Adrenal gland (tissue), 12 donors: ENCODE measurements around the gene RGS3. TPM values are rescaled to one million over a fixed set of nuclear protein-coding genes. Genes with fewer than 3 reads are reported as not detected.

Experiments
- DNase-seq, 7 donors: peaks; one replicate each; pipeline ENCODE4 v3.0.0-alpha.2; 2019 to 2020
- H3K27ac ChIP-seq, 5 donors: fragments of 200-600 bp; sonication (generic) in 4 of 5; 1 replicate in 3 of 5; 2 replicates in 2 of 5; pipeline versions ENCODE4 v1.5.1 to v1.8.0; 2016 to 2020; ENCODE audit warnings: mild to moderate bottlenecking in 1 of 5
- H3K27me3 ChIP-seq: fragments of 200-600 bp; 2 replicates; pipeline ENCODE4 v1.8.0; 2021
- H3K36me3 ChIP-seq, 2 donors: fragments of 200-600 bp; replicated peaks in 1 of 2; 1 replicate in 1 of 2; 2 replicates in 1 of 2; pipeline versions ENCODE4 v1.5.1 to v1.8.0; 2018 to 2022
- H3K4me1 ChIP-seq, 2 donors: fragments of 200-600 bp; replicated peaks in 1 of 2; 1 replicate in 1 of 2; 2 replicates in 1 of 2; pipeline versions ENCODE4 v1.5.1 to v1.8.0; 2018 to 2021
- H3K4me3 ChIP-seq, 4 donors: fragments of 200-600 bp; sonication (generic) in 3 of 4; one replicate each; pipeline ENCODE4 v1.5.1; 2016 to 2018
- H3K9me3 ChIP-seq, 3 donors: fragments of 200-600 bp; sonication (generic) in 1 of 3; replicated peaks in 1 of 3; 1 replicate in 2 of 3; 2 replicates in 1 of 3; pipeline versions ENCODE4 v1.5.1 to v1.8.0; 2016 to 2021
- POLR2A ChIP-seq, 2 donors: fragments of 450-650 bp; IDR thresholded peaks; one replicate each; pipeline ENCODE4 v1.6.1; 2017; ENCODE audit warnings: antibody characterized with exemption in 2 of 2, mild to moderate bottlenecking in 2 of 2, moderate library complexity in 1 of 2
- WGBS, 4 donors: extraction: QIAGEN DNeasy Blood & Tissue Kit in 2 of 4; methylation state at CpG; one replicate each; pipeline versions ENCODE4 v1.1.5 to v1.1.7; 2013 to 2017; 5-methylcytosine and 5-hydroxymethylcytosine counted together
- intact Hi-C, 2 donors: fragments of 100-400 bp; cut with DNase I; formaldehyde crosslinking; loops; one replicate each; pipeline versions ENCODE4 v1.14.1 to v1.15.0; 2022 to 2023
- polyA plus RNA-seq, 3 donors: library from polyadenylated mRNA; stranded (reverse); fragments of 200-250 nt in 2 of 3; fragments of 350-450 nt in 1 of 3; fragmentation: Illumina TruSeq in 1 of 3; extraction: RNeasy Lipid Tissue Mini Kit (QIAGEN cat#74804) in 1 of 3; gene quantifications; one replicate each; pipeline ENCODE4 v1.2.3, GENCODE V29; 2013 to 2014
- total RNA-seq, 9 donors: library from RNA; depleted of rRNA in 4 of 9; stranded (reverse); fragments of >200 nt in 4 of 9; fragments of 120-200 nt in 1 of 9; fragmentation: NEBNext Ultra II Directional in 1 of 9; extraction: Animal tissue kit (Norgen Biotek cat#: 25700) in 1 of 9; gene quantifications; one replicate each; pipeline versions ENCODE4 v1.1.0 to v1.2.4, GENCODE V29; 2013 to 2023
- TF ChIP-seq, protein P1 (sequence below), 6 experiments: fragments of 450-650 bp in 4 of 6; fragments of 200-600 bp in 2 of 6; sonication (generic) in 1 of 6; IDR thresholded peaks; 1 replicate in 5 of 6; 2 replicates in 1 of 6; pipeline versions ENCODE4 v1.5.1 to v1.8.0; 2016 to 2021; ENCODE audit warnings: antibody characterized with exemption in 6 of 6, mild to moderate bottlenecking in 2 of 6, moderate library complexity in 1 of 6
- donor health status: healthy with polysubstance abuse.
- donor health status: Bipolar disorder and iron deficiency.
- donor health status: DM: yes; HTN: yes; CAD: no.
- donor health status: DM: no; HTN: no; CAD: no.
- donor health status: DM: no; HTN: no; CAD: no.
- donor health status: DM: yes; HTN: yes; CAD: no.

Gene RGS3
- total and polyA plus RNA-seq, 12 donors: 34.5 to 126 (median 65.6) TPM

GRCh38 chr9:113479174-113479621, 15.7 kb downstream of the RGS3 start:
- peaks cover 5 to 8% of the 10 kb centered on the region in 2 donors for H3K4me1 ChIP-seq
- intact Hi-C loops: no loop called here

GRCh38 chr9:113480612-113481011, 17.1 kb downstream of the RGS3 start:
- Histone ChIP-seq H3K9me3 (no peaks in the 10 kb centered on the region), H3K4me1 (peaks cover 16 to 21% of the 10 kb centered on the region in 2 donors), H3K27ac (no peak overlapping the region), H3K4me3 (no peak overlapping the region), H3K27me3 (no peaks in the 10 kb centered on the region), H3K36me3 (no peaks in the 10 kb centered on the region)
- 95 to 98% (median 98%) methylated on average over 4 of the region's 4 CpGs for WGBS, 4 donors
- DNase-seq: peak in 1 of 7 donors; percentile 37
- TF ChIP-seq, protein P1, sequence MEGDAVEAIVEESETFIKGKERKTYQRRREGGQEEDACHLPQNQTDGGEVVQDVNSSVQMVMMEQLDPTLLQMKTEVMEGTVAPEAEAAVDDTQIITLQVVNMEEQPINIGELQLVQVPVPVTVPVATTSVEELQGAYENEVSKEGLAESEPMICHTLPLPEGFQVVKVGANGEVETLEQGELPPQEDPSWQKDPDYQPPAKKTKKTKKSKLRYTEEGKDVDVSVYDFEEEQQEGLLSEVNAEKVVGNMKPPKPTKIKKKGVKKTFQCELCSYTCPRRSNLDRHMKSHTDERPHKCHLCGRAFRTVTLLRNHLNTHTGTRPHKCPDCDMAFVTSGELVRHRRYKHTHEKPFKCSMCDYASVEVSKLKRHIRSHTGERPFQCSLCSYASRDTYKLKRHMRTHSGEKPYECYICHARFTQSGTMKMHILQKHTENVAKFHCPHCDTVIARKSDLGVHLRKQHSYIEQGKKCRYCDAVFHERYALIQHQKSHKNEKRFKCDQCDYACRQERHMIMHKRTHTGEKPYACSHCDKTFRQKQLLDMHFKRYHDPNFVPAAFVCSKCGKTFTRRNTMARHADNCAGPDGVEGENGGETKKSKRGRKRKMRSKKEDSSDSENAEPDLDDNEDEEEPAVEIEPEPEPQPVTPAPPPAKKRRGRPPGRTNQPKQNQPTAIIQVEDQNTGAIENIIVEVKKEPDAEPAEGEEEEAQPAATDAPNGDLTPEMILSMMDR (IDR thresholded peaks at IDR 0.05): no peak
- TF ChIP-seq POLR2A (IDR thresholded peaks at IDR 0.05): no peak
- intact Hi-C loops: no loop called here

More at GRCh38 chr9:113479174-113479621, 15.7 kb downstream of the RGS3 start:
- peak in 1 of 7 donors; percentile 37 for DNase-seq
- no peaks in the 10 kb centered on the region for H3K27me3 ChIP-seq
- no peak overlapping the region for H3K27ac ChIP-seq
- no peaks in the 10 kb centered on the region for H3K36me3 ChIP-seq
- H3K4me3 ChIP-seq: no peak overlapping the region
- TF ChIP-seq, protein P1 (IDR thresholded peaks at IDR 0.05): no peak
- no peak for TF ChIP-seq POLR2A (IDR thresholded peaks at IDR 0.05)
- WGBS, 4 donors: 80 to 89% (median 85%) methylated on average over 2 to 7 of the region's 7 CpGs
- no peaks in the 10 kb centered on the region for H3K9me3 ChIP-seq

GRCh38 chr9:113481176-113481787, 17.8 kb downstream of the RGS3 start:
- H3K27me3 ChIP-seq: no peaks in the 10 kb centered on the region
- H3K36me3 ChIP-seq: no peaks in the 10 kb centered on the region
- H3K4me3 ChIP-seq: no peak overlapping the region
- no peak for TF ChIP-seq POLR2A (IDR thresholded peaks at IDR 0.05)
- TF ChIP-seq, protein P1 (IDR thresholded peaks at IDR 0.05): no peak
- H3K9me3 ChIP-seq: no peaks in the 10 kb centered on the region
- DNase-seq: peak in 1 of 7 donors; percentile 47
- no peak overlapping the region for H3K27ac ChIP-seq
- 86 to 90% (median 88%) methylated on average over 4 to 7 of the region's 7 CpGs for WGBS, 4 donors
- intact Hi-C loops: no loop called here
- peaks cover 16 to 21% of the 10 kb centered on the region in 2 donors for H3K4me1 ChIP-seq

GRCh38 chr9:113482341-113482740, 18.8 kb downstream of the RGS3 start:
- no peaks in the 10 kb centered on the region for H3K27me3 ChIP-seq
- H3K9me3 ChIP-seq: no peaks in the 10 kb centered on the region
- H3K4me1 ChIP-seq: peaks cover 16 to 21% of the 10 kb centered on the region in 2 donors
- H3K27ac ChIP-seq: no peak overlapping the region
- H3K36me3 ChIP-seq: no peaks in the 10 kb centered on the region
- WGBS, 4 donors: 94 to 98% (median 97%) methylated on average over 10 of the region's 10 CpGs
- DNase-seq: peak in 1 of 7 donors; percentile 15
- no peak overlapping the region for H3K4me3 ChIP-seq
- intact Hi-C loops: no loop called here
- TF ChIP-seq POLR2A (IDR thresholded peaks at IDR 0.05): no peak
- TF ChIP-seq, protein P1 (IDR thresholded peaks at IDR 0.05): no peak
